Mesenchymal stem cell (in vitro differentiated cells and primary cell): ENCODE results near the gene MIX23.

Source experiments
- DNase-seq: peaks from one replicate; pipeline ENCODE4 v3.0.0-alpha.2; 2013
- H2AFZ ChIP-seq: one replicate; pipeline ENCODE4 v1.6.1; 2013; ENCODE audit warnings: low read depth, mild to moderate bottlenecking, control low read depth, inconsistent platforms, low read length, moderate library complexity
- H2AK5ac ChIP-seq: 2 replicates; pipeline ENCODE4 v1.6.1; 2013; ENCODE audit warnings: low read length, moderate library complexity, mild to moderate bottlenecking, inconsistent platforms; ENCODE audit not compliant: severe bottlenecking
- H2BK120ac ChIP-seq: one replicate; pipeline ENCODE4 v1.6.1; 2013; ENCODE audit warnings: low read depth, mild to moderate bottlenecking, inconsistent platforms, low read length, moderate library complexity
- H2BK12ac ChIP-seq, 2 experiments: one replicate each; pipeline ENCODE4 v1.6.1; 2013; ENCODE audit warnings: inconsistent platforms in 2 of 2, low read length in 2 of 2, mild to moderate bottlenecking in 2 of 2, moderate library complexity in 2 of 2, control low read depth in 1 of 2
- H2BK15ac ChIP-seq: one replicate; pipeline ENCODE4 v1.6.1; 2013; ENCODE audit warnings: mild to moderate bottlenecking, low read depth, inconsistent platforms; ENCODE audit not compliant: poor library complexity, severe bottlenecking
- H2BK5ac ChIP-seq: 2 replicates; pipeline ENCODE4 v1.6.1; 2013; ENCODE audit warnings: low read depth, mild to moderate bottlenecking, low read length, control low read depth, inconsistent platforms; ENCODE audit not compliant: poor library complexity, severe bottlenecking
- H3K14ac ChIP-seq, 2 experiments: one replicate each; pipeline ENCODE4 v1.6.1; 2013; ENCODE audit warnings: inconsistent platforms in 2 of 2, low read length in 2 of 2, control low read depth in 1 of 2, mild to moderate bottlenecking in 1 of 2, moderate library complexity in 1 of 2
- H3K18ac ChIP-seq, 2 experiments: one replicate each; pipeline ENCODE4 v1.6.1; 2013; ENCODE audit warnings: inconsistent platforms in 2 of 2, low read length in 2 of 2, control low read depth in 1 of 2, low read depth in 1 of 2, mild to moderate bottlenecking in 1 of 2
- H3K23ac ChIP-seq, 2 experiments: one replicate each; pipeline ENCODE4 v1.6.1; 2013; ENCODE audit warnings: inconsistent platforms in 2 of 2, low read length in 2 of 2, mild to moderate bottlenecking in 2 of 2, moderate library complexity in 2 of 2, control low read depth in 1 of 2
- H3K27ac ChIP-seq: 2 replicates; pipeline ENCODE4 v1.5.1; 2013; ENCODE audit warnings: mild to moderate bottlenecking, moderate library complexity, low read length, control low read depth, inconsistent platforms; ENCODE audit not compliant: poor library complexity, severe bottlenecking
- H3K27me3 ChIP-seq, 2 experiments: 2 replicates each; pipeline versions ENCODE4 v1.6.1 to v1.7.0; 2013; ENCODE audit warnings: low read length in 2 of 2, mild to moderate bottlenecking in 2 of 2, moderate library complexity in 2 of 2, control low read depth in 1 of 2, inconsistent platforms in 1 of 2; ENCODE audit not compliant: control insufficient read depth in 1 of 2, insufficient read depth in 1 of 2
- H3K36me3 ChIP-seq, 2 experiments: 2 replicates each; pipeline versions ENCODE4 v1.6.1 to v1.7.0; 2013; ENCODE audit warnings: low read length in 2 of 2, control low read depth in 1 of 2, inconsistent platforms in 1 of 2, low read depth in 1 of 2, mild to moderate bottlenecking in 1 of 2; ENCODE audit not compliant: insufficient read depth in 2 of 2, control insufficient read depth in 1 of 2
- H3K4ac ChIP-seq, 2 experiments: one replicate each; pipeline ENCODE4 v1.6.1; 2013; ENCODE audit warnings: inconsistent platforms in 2 of 2, low read length in 2 of 2, mild to moderate bottlenecking in 2 of 2, moderate library complexity in 2 of 2, control low read depth in 1 of 2, low read depth in 1 of 2
- H3K4me1 ChIP-seq: 2 replicates; pipeline ENCODE4 v1.6.1; 2013; ENCODE audit warnings: low read depth, low read length, control low read depth; ENCODE audit not compliant: control insufficient read depth, insufficient read depth
- H3K4me2 ChIP-seq: 2 replicates; pipeline ENCODE4 v1.6.1; 2013; ENCODE audit warnings: low read length, mild to moderate bottlenecking, inconsistent platforms; ENCODE audit not compliant: poor library complexity, severe bottlenecking
- H3K4me3 ChIP-seq, 2 experiments: 2 replicates each; pipeline versions ENCODE4 v1.5.1 to v1.7.0; 2013; ENCODE audit warnings: low read length in 2 of 2, mild to moderate bottlenecking in 2 of 2, control low read depth in 1 of 2, low read depth in 1 of 2; ENCODE audit not compliant: insufficient read depth in 1 of 2
- H3K79me1 ChIP-seq: replicated peaks from 2 replicates; pipeline ENCODE4 v1.6.1; 2013; ENCODE audit warnings: mild to moderate bottlenecking, control low read depth, low read length, inconsistent platforms; ENCODE audit not compliant: poor library complexity, severe bottlenecking
- H3K9ac ChIP-seq: 2 replicates; pipeline ENCODE4 v1.7.0; 2013; ENCODE audit warnings: mild to moderate bottlenecking, low read length, moderate library complexity
- H3K9me3 ChIP-seq: 2 replicates; pipeline ENCODE4 v1.7.0; 2013; ENCODE audit warnings: mild to moderate bottlenecking, low read length; ENCODE audit not compliant: control insufficient read depth
- H4K8ac ChIP-seq: one replicate; pipeline ENCODE4 v1.6.1; 2013; ENCODE audit warnings: inconsistent platforms, mild to moderate bottlenecking, low read length, moderate library complexity
- H4K91ac ChIP-seq: one replicate; pipeline ENCODE4 v1.6.1; 2013; ENCODE audit warnings: mild to moderate bottlenecking, low read length, inconsistent platforms
- WGBS: methylation state at CpG from one replicate; pipeline ENCODE4 v1.1.7; 2013; ENCODE audit warnings: mixed read lengths; 5-methylcytosine and 5-hydroxymethylcytosine counted together

Gene MIX23

GRCh38 chr3:122325769-122326168 is 57.3 kb downstream of the MIX23 start:
- no peak overlapping the region for H3K4ac ChIP-seq
- no peak overlapping the region for H2BK15ac ChIP-seq
- no peak overlapping the region for H3K4me3 ChIP-seq
- H3K18ac ChIP-seq = no peak overlapping the region
- no peak overlapping the region for H2AK5ac ChIP-seq
- no peak overlapping the region for H2BK12ac ChIP-seq
- no peak overlapping the region for H4K91ac ChIP-seq
- H3K79me1 ChIP-seq = no peaks in the 10 kb centered on the region
- H2BK120ac ChIP-seq = no peak overlapping the region
- H3K9ac ChIP-seq = no peak overlapping the region
- 100% methylated on average over 3 of the region's 3 CpGs for WGBS
- H3K9me3 ChIP-seq = no peaks in the 10 kb centered on the region
- no peaks in the 10 kb centered on the region for H3K4me1 ChIP-seq
- H3K14ac ChIP-seq = no peak overlapping the region
- H3K23ac ChIP-seq = no peak overlapping the region
- no peak for DNase-seq
- no peak overlapping the region for H3K27ac ChIP-seq
- H2BK5ac ChIP-seq = no peak overlapping the region
- H3K4me2 ChIP-seq = no peak overlapping the region
- H2AFZ ChIP-seq = no peak overlapping the region
- no peaks in the 10 kb centered on the region for H3K27me3 ChIP-seq
- H4K8ac ChIP-seq = no peak overlapping the region
- no peaks in the 10 kb centered on the region for H3K36me3 ChIP-seq

- DNase-seq = no peak
Observed at GRCh38 chr3:122324871-122325323, 58.1 kb downstream of the MIX23 start, which contains the start of gene CSTA. CSTA (plus strand) TSS chr3:122325248; CDS start chr3:122325293, 45 bp downstream.

GRCh38 chr3:122322095-122323075 is 60.6 kb downstream of the MIX23 start:
- Histone ChIP-seq H3K79me1 (no peaks in the 10 kb centered on the region), H3K9me3 (no peaks in the 10 kb centered on the region), H3K27me3 (no peaks in the 10 kb centered on the region), H2BK15ac (no peak overlapping the region), H3K9ac (no peak overlapping the region), H3K14ac (no peak overlapping the region), H3K27ac (no peak overlapping the region), H3K4me2 (no peak overlapping the region), H4K91ac (no peak overlapping the region), H3K4ac (no peak overlapping the region), H3K18ac (no peak overlapping the region), H3K36me3 (no peaks in the 10 kb centered on the region), H3K4me3 (no peak overlapping the region), H3K23ac (no peak overlapping the region), H2BK5ac (no peak overlapping the region), H3K4me1 (no peaks in the 10 kb centered on the region), H2AK5ac (no peak overlapping the region), H2AFZ (no peak overlapping the region), H2BK120ac (no peak overlapping the region), H2BK12ac (no peak overlapping the region), H4K8ac (no peak overlapping the region)
- 73% methylated on average over 3 of the region's 5 CpGs for WGBS
- DNase-seq = no peak

More at GRCh38 chr3:122324871-122325323, 58.1 kb downstream of the MIX23 start, which contains the start of gene CSTA:
- Histone ChIP-seq H2BK12ac (no peak within 1 kb of the TSS), H2BK15ac (no peak within 1 kb of the TSS), H2BK120ac (no peak within 1 kb of the TSS), H3K23ac (no peak within 1 kb of the TSS), H3K14ac (no peak within 1 kb of the TSS), H2AFZ (no peak within 1 kb of the TSS), H3K4me3 (peak within 1 kb of the TSS in 1 of 2 experiments; percentile 24), H2BK5ac (no peak within 1 kb of the TSS), H3K36me3 (no peaks in the 10 kb centered on the region), H2AK5ac (no peak within 1 kb of the TSS), H3K4ac (no peak within 1 kb of the TSS), H4K8ac (no peak within 1 kb of the TSS), H3K4me2 (no peak within 1 kb of the TSS), H3K27me3 (no peaks in the 10 kb centered on the region), H3K27ac (no peak within 1 kb of the TSS), H3K4me1 (no peaks in the 10 kb centered on the region), H4K91ac (no peak within 1 kb of the TSS), H3K9ac (peak within 1 kb of the TSS; percentile 47), H3K9me3 (no peaks in the 10 kb centered on the region), H3K18ac (no peak within 1 kb of the TSS), H3K79me1 (no peaks in the 10 kb centered on the region)
- WGBS = 69% methylated on average over 6 of the region's 6 CpGs

GRCh38 chr3:122318620-122319019 is 64.4 kb downstream of the MIX23 start:
- Histone ChIP-seq H3K18ac (no peak overlapping the region), H3K4ac (no peak overlapping the region), H3K4me1 (no peaks in the 10 kb centered on the region)

More at GRCh38 chr3:122318620-122319019, 64.4 kb downstream of the MIX23 start:
- Histone ChIP-seq H3K23ac (no peak overlapping the region), H3K14ac (no peak overlapping the region), H2BK12ac (no peak overlapping the region), H2BK120ac (no peak overlapping the region), H3K27me3 (peaks cover 0 to 8% of the 10 kb centered on the region in 2 experiments), H3K79me1 (no peaks in the 10 kb centered on the region), H4K91ac (no peak overlapping the region), H4K8ac (no peak overlapping the region), H3K9me3 (no peaks in the 10 kb centered on the region), H3K27ac (no peak overlapping the region), H2BK15ac (no peak overlapping the region), H2BK5ac (no peak overlapping the region), H3K36me3 (no peaks in the 10 kb centered on the region), H3K4me3 (no peak overlapping the region), H3K4me2 (no peak overlapping the region), H2AFZ (no peak overlapping the region), H2AK5ac (no peak overlapping the region), H3K9ac (no peak overlapping the region)
- DNase-seq = no peak
- WGBS = 86% methylated on average over 2 of the region's 2 CpGs
